ENCODE results near the gene AMPD2. TPM values are rescaled to one million over a fixed set of nuclear protein-coding genes. Genes with fewer than 3 reads are reported as not detected.

Gene AMPD2
- total and polyA plus RNA-seq, 9 of the 15 experiments (the other 6 are each of a cell fraction or from before 2014, with no cell fraction given) = 2.0 to 77.7 (median 28.2) TPM

DNA sequence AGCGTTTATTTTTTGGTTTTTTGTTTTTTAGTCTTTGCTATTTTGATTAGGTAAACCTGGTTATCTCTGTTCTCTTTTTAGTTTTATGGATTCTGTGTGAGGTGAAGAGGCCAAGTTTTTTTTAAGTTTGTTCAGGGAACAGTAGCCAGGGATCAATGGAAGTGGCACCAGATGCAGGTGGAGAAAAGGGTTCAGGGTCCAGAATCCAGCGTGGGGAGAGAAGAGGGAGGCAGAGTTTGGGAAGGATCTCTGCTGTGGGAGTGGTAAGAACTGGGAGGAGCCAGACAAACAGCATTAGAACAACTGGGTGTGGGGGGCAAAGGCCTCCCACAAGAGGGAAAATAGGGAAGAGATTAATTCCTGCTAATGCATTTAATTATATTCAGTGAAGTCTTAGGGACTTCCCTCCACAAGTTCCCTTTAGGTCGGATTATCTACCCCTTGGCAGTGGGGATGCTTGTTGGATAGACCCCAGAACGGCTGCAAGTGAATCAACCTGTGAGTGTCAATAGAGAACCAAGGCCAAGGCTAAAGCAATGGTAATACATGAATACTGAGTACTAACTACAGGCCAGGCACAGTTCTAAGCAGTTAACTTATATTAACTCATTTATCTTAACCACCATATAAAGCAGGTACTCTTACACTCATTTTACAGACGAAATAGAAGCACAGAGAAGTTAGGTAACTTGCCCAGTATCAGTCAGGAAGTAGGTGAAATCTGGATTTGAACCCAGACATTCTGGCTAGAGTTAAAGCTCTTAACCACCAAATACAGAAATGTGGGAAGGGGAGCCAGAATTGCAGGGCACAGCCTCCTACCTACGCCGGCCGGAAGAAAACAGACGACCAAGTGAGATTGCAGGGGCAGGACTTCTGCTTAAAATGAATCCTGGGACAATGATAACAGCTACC, 719 bp upstream of the AMPD2 start (continued):
- TF ChIP-seq, protein P1, sequence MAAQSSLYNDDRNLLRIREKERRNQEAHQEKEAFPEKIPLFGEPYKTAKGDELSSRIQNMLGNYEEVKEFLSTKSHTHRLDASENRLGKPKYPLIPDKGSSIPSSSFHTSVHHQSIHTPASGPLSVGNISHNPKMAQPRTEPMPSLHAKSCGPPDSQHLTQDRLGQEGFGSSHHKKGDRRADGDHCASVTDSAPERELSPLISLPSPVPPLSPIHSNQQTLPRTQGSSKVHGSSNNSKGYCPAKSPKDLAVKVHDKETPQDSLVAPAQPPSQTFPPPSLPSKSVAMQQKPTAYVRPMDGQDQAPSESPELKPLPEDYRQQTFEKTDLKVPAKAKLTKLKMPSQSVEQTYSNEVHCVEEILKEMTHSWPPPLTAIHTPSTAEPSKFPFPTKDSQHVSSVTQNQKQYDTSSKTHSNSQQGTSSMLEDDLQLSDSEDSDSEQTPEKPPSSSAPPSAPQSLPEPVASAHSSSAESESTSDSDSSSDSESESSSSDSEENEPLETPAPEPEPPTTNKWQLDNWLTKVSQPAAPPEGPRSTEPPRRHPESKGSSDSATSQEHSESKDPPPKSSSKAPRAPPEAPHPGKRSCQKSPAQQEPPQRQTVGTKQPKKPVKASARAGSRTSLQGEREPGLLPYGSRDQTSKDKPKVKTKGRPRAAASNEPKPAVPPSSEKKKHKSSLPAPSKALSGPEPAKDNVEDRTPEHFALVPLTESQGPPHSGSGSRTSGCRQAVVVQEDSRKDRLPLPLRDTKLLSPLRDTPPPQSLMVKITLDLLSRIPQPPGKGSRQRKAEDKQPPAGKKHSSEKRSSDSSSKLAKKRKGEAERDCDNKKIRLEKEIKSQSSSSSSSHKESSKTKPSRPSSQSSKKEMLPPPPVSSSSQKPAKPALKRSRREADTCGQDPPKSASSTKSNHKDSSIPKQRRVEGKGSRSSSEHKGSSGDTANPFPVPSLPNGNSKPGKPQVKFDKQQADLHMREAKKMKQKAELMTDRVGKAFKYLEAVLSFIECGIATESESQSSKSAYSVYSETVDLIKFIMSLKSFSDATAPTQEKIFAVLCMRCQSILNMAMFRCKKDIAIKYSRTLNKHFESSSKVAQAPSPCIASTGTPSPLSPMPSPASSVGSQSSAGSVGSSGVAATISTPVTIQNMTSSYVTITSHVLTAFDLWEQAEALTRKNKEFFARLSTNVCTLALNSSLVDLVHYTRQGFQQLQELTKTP (IDR thresholded peaks at IDR 0.05; ENCODE audit: low read depth in 1 of 2, partially characterized antibody in 2 of 2) = peak in 1 of 2 experiments; percentile 27
- no peak for TF ChIP-seq RUNX1 (IDR thresholded peaks at IDR 0.05; ENCODE audit: low read depth)
- peak; percentile 25 for TF ChIP-seq ARID1B (IDR thresholded peaks at IDR 0.05)
- TF ChIP-seq, protein P2, sequence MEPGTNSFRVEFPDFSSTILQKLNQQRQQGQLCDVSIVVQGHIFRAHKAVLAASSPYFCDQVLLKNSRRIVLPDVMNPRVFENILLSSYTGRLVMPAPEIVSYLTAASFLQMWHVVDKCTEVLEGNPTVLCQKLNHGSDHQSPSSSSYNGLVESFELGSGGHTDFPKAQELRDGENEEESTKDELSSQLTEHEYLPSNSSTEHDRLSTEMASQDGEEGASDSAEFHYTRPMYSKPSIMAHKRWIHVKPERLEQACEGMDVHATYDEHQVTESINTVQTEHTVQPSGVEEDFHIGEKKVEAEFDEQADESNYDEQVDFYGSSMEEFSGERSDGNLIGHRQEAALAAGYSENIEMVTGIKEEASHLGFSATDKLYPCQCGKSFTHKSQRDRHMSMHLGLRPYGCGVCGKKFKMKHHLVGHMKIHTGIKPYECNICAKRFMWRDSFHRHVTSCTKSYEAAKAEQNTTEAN (CRISPR knock-in tag; IDR thresholded peaks at IDR 0.05) = 0 out of 2 replicates have a peak, but pooled peaks have one; percentile 9
- TF ChIP-seq, protein P3, sequence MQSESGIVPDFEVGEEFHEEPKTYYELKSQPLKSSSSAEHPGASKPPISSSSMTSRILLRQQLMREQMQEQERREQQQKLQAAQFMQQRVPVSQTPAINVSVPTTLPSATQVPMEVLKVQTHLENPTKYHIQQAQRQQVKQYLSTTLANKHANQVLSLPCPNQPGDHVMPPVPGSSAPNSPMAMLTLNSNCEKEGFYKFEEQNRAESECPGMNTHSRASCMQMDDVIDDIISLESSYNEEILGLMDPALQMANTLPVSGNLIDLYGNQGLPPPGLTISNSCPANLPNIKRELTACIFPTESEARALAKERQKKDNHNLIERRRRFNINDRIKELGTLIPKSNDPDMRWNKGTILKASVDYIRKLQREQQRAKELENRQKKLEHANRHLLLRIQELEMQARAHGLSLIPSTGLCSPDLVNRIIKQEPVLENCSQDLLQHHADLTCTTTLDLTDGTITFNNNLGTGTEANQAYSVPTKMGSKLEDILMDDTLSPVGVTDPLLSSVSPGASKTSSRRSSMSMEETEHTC (IDR thresholded peaks at IDR 0.05) = no peak
- TF ChIP-seq CREBBP (IDR thresholded peaks at IDR 0.05; ENCODE audit: low read depth, low read length) = no peak
- TF ChIP-seq SRF (CRISPR knock-in tag; IDR thresholded peaks at IDR 0.05) = peak in 1 of 2 experiments; percentile 35; a peak in 1 of 4 replicates
- TF ChIP-seq CREB1 (IDR thresholded peaks at IDR 0.05) = 0 out of 2 replicates have a peak, but pooled peaks have one; percentile 5
- no peak for TF ChIP-seq CREB1 (CRISPR knock-in tag; IDR thresholded peaks at IDR 0.05)
- TF ChIP-seq, protein P4, sequence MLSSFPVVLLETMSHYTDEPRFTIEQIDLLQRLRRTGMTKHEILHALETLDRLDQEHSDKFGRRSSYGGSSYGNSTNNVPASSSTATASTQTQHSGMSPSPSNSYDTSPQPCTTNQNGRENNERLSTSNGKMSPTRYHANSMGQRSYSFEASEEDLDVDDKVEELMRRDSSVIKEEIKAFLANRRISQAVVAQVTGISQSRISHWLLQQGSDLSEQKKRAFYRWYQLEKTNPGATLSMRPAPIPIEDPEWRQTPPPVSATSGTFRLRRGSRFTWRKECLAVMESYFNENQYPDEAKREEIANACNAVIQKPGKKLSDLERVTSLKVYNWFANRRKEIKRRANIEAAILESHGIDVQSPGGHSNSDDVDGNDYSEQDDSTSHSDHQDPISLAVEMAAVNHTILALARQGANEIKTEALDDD (IDR thresholded peaks at IDR 0.05) = peak; percentile 39; the same call in 1 of the 2 replicates
- TF ChIP-seq RCOR1 (IDR thresholded peaks at IDR 0.05; ENCODE audit: borderline replicate concordance in 1 of 2, low read depth in 2 of 2, low read length in 2 of 2) = 0 out of 4 replicates have a peak, but pooled peaks of 1 of the 2 experiments have one; percentile 0
- TF ChIP-seq HDAC3 (IDR thresholded peaks at IDR 0.05; ENCODE audit: borderline replicate concordance, partially characterized antibody) = peak; percentile 14
- 0 out of 2 replicates have a peak, but pooled peaks have one; percentile 17 for TF ChIP-seq CREB3 (tag; conservative IDR thresholded peaks at IDR 0.05; ENCODE audit: low read depth)
- peak; percentile 15; the same call in 1 of the 2 replicates for TF ChIP-seq ZNF644 (tag; IDR thresholded peaks at IDR 0.05; ENCODE audit: low read depth)
- 0 out of 2 replicates have a peak, but pooled peaks have one; percentile 5 for TF ChIP-seq SMC3 (conservative IDR thresholded peaks at IDR 0.05; ENCODE audit: insufficient read depth, low read depth, low read length)
- TF ChIP-seq MTA2 (IDR thresholded peaks at IDR 0.05; ENCODE audit: low read depth) = peak; percentile 18; the same call in 1 of the 2 replicates
